A549 (cell line): Measurements from ENCODE around the gene SMO. TPM values are rescaled to one million over a fixed set of nuclear protein-coding genes. Genes with fewer than 3 reads are reported as not detected.

ENCODE experiments used
- ATAC-seq, 2 experiments: fragments of 200-7000 bp in 1 of 2; fragments of >200 bp in 1 of 2; cut with Nextera tagmentation in 1 of 2; cut with Tn5 transposase in 1 of 2; 3 replicates each; pipeline versions ENCODE4 v1.8.0 to v1.9.1; 2018 to 2020; ENCODE audit warnings: mild to moderate bottlenecking in 1 of 2, moderate library complexity in 1 of 2
- CTCF ChIA-PET: fragments of 300-600 bp; sonication (Branson Sonifier 250); formaldehyde crosslinking; extraction: SDS; loops from one replicate; lab custom pipeline; 2021; ENCODE audit warnings: antibody characterized with exemption, inconsistent platforms; lab: Yijun Ruan, JAX
- POLR2A ChIA-PET: fragments of 350-600 bp; formaldehyde crosslinking; extraction: SDS; loops from one replicate; lab custom pipeline; 2021; ENCODE audit warnings: antibody characterized with exemption, inconsistent platforms; lab: Yijun Ruan, JAX
- DNase-seq, 2 experiments: peaks; one replicate each; pipeline versions ENCODE4 v3.0.0 to v3.0.0-alpha.2; 2011 to 2016; ENCODE audit warnings: low read depth in 1 of 2, low spot score in 1 of 2
- FAIRE-seq: peaks from 2 replicates; lab custom pipeline; 2011; peaks lifted over from hg19 to GRCh38; lab: Jason Lieb, UNC
- H3K27ac ChIP-seq, 2 experiments: fragments of >200 bp; sonication (Bioruptor Twin); formaldehyde crosslinking; 3 replicates each; pipeline ENCODE4 v1.5.1; 2016 to 2017
- H3K4me1 ChIP-seq: fragments of >200 bp; sonication (Bioruptor Twin); formaldehyde crosslinking; 3 replicates; pipeline ENCODE4 v1.6.1; 2016
- H3K4me2 ChIP-seq: fragments of >200 bp; sonication (Bioruptor Twin); formaldehyde crosslinking; 3 replicates; pipeline ENCODE4 v1.6.1; 2016
- H3K4me3 ChIP-seq: fragments of >200 bp; sonication (Bioruptor Twin); formaldehyde crosslinking; 3 replicates; pipeline ENCODE4 v1.5.1; 2016
- H3K9me3 ChIP-seq: fragments of >200 bp; sonication (Bioruptor Twin); formaldehyde crosslinking; 3 replicates; pipeline ENCODE4 v1.6.1; 2016
- ATOH8 ChIP-seq: fragments of 250-450 bp; sonication (Bioruptor Pico); IDR thresholded peaks from 2 replicates; pipeline ENCODE4 v1.5.0; 2020; ENCODE audit warnings: low read depth, mild to moderate bottlenecking, moderate library complexity
- CBX2 ChIP-seq: fragments of 200-600 bp; sonication (generic); IDR thresholded peaks from 2 replicates; pipeline ENCODE4 v1.6.1; 2016; ENCODE audit warnings: low read depth, mild to moderate bottlenecking, borderline replicate concordance
- CBX8 ChIP-seq: fragments of 200-600 bp; sonication (generic); IDR thresholded peaks from 2 replicates; pipeline ENCODE4 v1.6.1; 2016
- CHD2 ChIP-seq: fragments of 150-350 bp; IDR thresholded peaks from 2 replicates; pipeline ENCODE4 v1.6.1; 2014; ENCODE audit warnings: low read length; ENCODE audit not compliant: partially characterized antibody
- CHD4 ChIP-seq: fragments of 200-600 bp; sonication (generic); IDR thresholded peaks from 2 replicates; pipeline ENCODE4 v1.6.1; 2016; ENCODE audit warnings: antibody characterized with exemption, mild to moderate bottlenecking, borderline replicate concordance
- FOSL2 ChIP-seq, 2 experiments: fragments of 450-650 bp in 1 of 2; fragments of >200 bp in 1 of 2; sonication (Bioruptor Twin) in 1 of 2; formaldehyde crosslinking; IDR thresholded peaks; 2 replicates each; pipeline versions ENCODE4 v1.5.0 to v1.6.1; 2016 to 2020; ENCODE audit warnings: mild to moderate bottlenecking in 1 of 2, moderate library complexity in 1 of 2
- GATA3 ChIP-seq: IDR thresholded peaks from 2 replicates; pipeline ENCODE4 v1.6.1; 2012; ENCODE audit warnings: borderline replicate concordance
- HOXB13 ChIP-seq: fragments of 250-450 bp; sonication (Bioruptor Pico); IDR thresholded peaks from 2 replicates; pipeline ENCODE4 v1.5.0; 2020; ENCODE audit warnings: low read depth, mild to moderate bottlenecking, moderate library complexity
- HOXB5 ChIP-seq: fragments of 250-450 bp; sonication (Bioruptor Pico); IDR thresholded peaks from 2 replicates; pipeline ENCODE4 v1.5.0; 2020; ENCODE audit warnings: mild to moderate bottlenecking, moderate library complexity
- JUN ChIP-seq, 2 experiments: fragments of >200 bp; sonication (Bioruptor Twin); formaldehyde crosslinking; IDR thresholded peaks; 2 replicates in 1 of 2; 3 replicates in 1 of 2; pipeline ENCODE4 v1.6.1; 2016 to 2017
- JUNB ChIP-seq: fragments of >200 bp; sonication (Bioruptor Twin); formaldehyde crosslinking; IDR thresholded peaks from 2 replicates; pipeline ENCODE4 v1.6.1; 2016
- KDM1A ChIP-seq: fragments of 200-600 bp; sonication (generic); IDR thresholded peaks from 2 replicates; pipeline ENCODE4 v1.6.1; 2016; ENCODE audit warnings: low read depth, mild to moderate bottlenecking
- KDM5A ChIP-seq: fragments of 200-600 bp; sonication (generic); IDR thresholded peaks from 2 replicates; pipeline ENCODE4 v1.6.1; 2016; ENCODE audit warnings: antibody characterized with exemption, mild to moderate bottlenecking
- MAFK ChIP-seq: fragments of 450-650 bp; IDR thresholded peaks from 2 replicates; pipeline ENCODE4 v1.6.1; 2014; ENCODE audit not compliant: partially characterized antibody
- MAX ChIP-seq: IDR thresholded peaks from 2 replicates; pipeline ENCODE4 v1.6.1; 2012
- NFE2L2 ChIP-seq: fragments of 150-350 bp; conservative IDR thresholded peaks from 2 replicates; pipeline ENCODE4 v1.6.1; 2014; ENCODE audit warnings: low read length
- NR3C1 ChIP-seq: fragments of >200 bp; sonication (Bioruptor Twin); formaldehyde crosslinking; IDR thresholded peaks from 3 replicates; pipeline ENCODE4 v1.6.1; 2017
- RCOR1 ChIP-seq: fragments of 150-350 bp; IDR thresholded peaks from 2 replicates; pipeline ENCODE4 v1.6.1; 2014; ENCODE audit warnings: antibody characterized with exemption, low read length, low read depth
- REST ChIP-seq: fragments of 200-600 bp; sonication (generic); IDR thresholded peaks from 2 replicates; pipeline ENCODE4 v1.6.1; 2016; ENCODE audit warnings: antibody characterized with exemption, mild to moderate bottlenecking, moderate library complexity
- SMC3 ChIP-seq: fragments of >200 bp; sonication (Bioruptor Twin); formaldehyde crosslinking; IDR thresholded peaks from 3 replicates; pipeline ENCODE4 v1.6.1; 2018; ENCODE audit warnings: inconsistent platforms
- TFCP2L1 ChIP-seq: fragments of 250-450 bp; sonication (Bioruptor Pico); IDR thresholded peaks from 2 replicates; pipeline ENCODE4 v1.5.0; 2021; ENCODE audit warnings: mild to moderate bottlenecking
- ZFP36 ChIP-seq: fragments of 450-650 bp; IDR thresholded peaks from 2 replicates; pipeline ENCODE4 v1.6.1; 2014; ENCODE audit warnings: borderline replicate concordance; ENCODE audit not compliant: partially characterized antibody
- ZSCAN20 ChIP-seq: fragments of 250-450 bp; sonication (Bioruptor Pico); IDR thresholded peaks from 2 replicates; pipeline ENCODE4 v1.8.0; 2022; ENCODE audit warnings: mild to moderate bottlenecking, moderate library complexity
- WGBS: methylation state at CpG from one replicate; pipeline ENCODE4 v1.1.6; 2017; ENCODE audit errors: missing lambda C conversion rate; 5-methylcytosine and 5-hydroxymethylcytosine counted together
- polyA plus RNA-seq, 4 experiments: library from polyadenylated mRNA; depleted of rRNA in 3 of 4; stranded (reverse); fragments of >200 nt; fragmentation: RNase III in 1 of 4; extraction: RNeasy Plus Mini Kit Qiagen cat#74134 plus additional on column Dnase treatment in 1 of 4; gene quantifications; 2 replicates in 3 of 4; 3 replicates in 1 of 4; pipeline ENCODE4 v1.2.3, GENCODE V29; 2011 to 2017

The SMO gene
- polyA plus RNA-seq, 2 of the 4 experiments (the other 2 are of a cell fraction) = 11.8 to 18.3 TPM

- 61% methylated on average over 11 of the region's 11 CpGs for WGBS
- FAIRE-seq = no peak
- H3K4me2 ChIP-seq = peak overlapping the region; percentile 91
- peak overlapping the region; percentile 77 to 94; a peak in 5 of 6 replicates for H3K27ac ChIP-seq
- POLR2A ChIA-PET = no interaction called here
- no peak for DNase-seq
- CTCF ChIA-PET = interaction anchor here (1.1 to 8.1 kb wide), 5 partner anchors 7 to 150 kb away, joined by 4 to 54 read pairs (median 4); no protein-coding TSS in a partner anchor
- no peaks in the 10 kb centered on the region for H3K9me3 ChIP-seq
- peak overlapping the region; percentile 97 for H3K4me3 ChIP-seq
- H3K4me1 ChIP-seq = peaks cover 20% of the 10 kb centered on the region; the same call in 2 of the 3 replicates
- TF ChIP-seq ZSCAN20 = no peak
- no peak for TF ChIP-seq CBX2
- TF ChIP-seq GATA3 = no peak
- TF ChIP-seq ATOH8 (CRISPR knock-in tag) = no peak
- TF ChIP-seq REST = no peak
- no peak for TF ChIP-seq JUN (IDR thresholded peaks at IDR 0.05)
- no peak for TF ChIP-seq SMC3
- TF ChIP-seq MAFK = peak; percentile 54
- ATAC-seq = no peak
Observed at GRCh38 chr7:129225931-129226572, 37.6 kb downstream of the SMO start.

- no peaks in the 10 kb centered on the region for H3K9me3 ChIP-seq
- no peak overlapping the region for H3K4me3 ChIP-seq
- WGBS = 84% methylated on average over 4 of the region's 4 CpGs
- ATAC-seq = no peak
- H3K27ac ChIP-seq = no peak overlapping the region
- 0 out of 3 replicates have a peak overlapping the region, but pooled peaks have one; percentile 17 for H3K4me2 ChIP-seq
- DNase-seq = no peak
- peaks cover 20% of the 10 kb centered on the region; the same call in 2 of the 3 replicates for H3K4me1 ChIP-seq
- ChIA-PET CTCF (interaction anchor here (0.6 to 8.1 kb wide), 4 partner anchors 9 to 890 kb away, joined by 3 to 54 read pairs (median 3); no protein-coding TSS in a partner anchor), POLR2A (no interaction called here)
- TF ChIP-seq ZSCAN20 (no peak), KDM1A (no peak), CHD2 (no peak), NR3C1 (no peak), TFCP2L1 (CRISPR knock-in tag) (no peak), KDM5A (no peak), NFE2L2 (no peak), CHD4 (no peak), MAX (no peak), JUNB (no peak), ZFP36 (no peak), HOXB13 (CRISPR knock-in tag) (no peak), FOSL2 (IDR thresholded peaks at IDR 0.05) (no peak), FOSL2 (CRISPR knock-in tag; IDR thresholded peaks at IDR 0.05) (no peak), HOXB5 (CRISPR knock-in tag) (no peak), RCOR1 (no peak), CBX8 (no peak)
- no peak for FAIRE-seq
Observed at GRCh38 chr7:129227646-129228578, 39.5 kb downstream of the SMO start.
